ENCODE data around the gene CRIM1.

CRIM1 gene

DNA sequence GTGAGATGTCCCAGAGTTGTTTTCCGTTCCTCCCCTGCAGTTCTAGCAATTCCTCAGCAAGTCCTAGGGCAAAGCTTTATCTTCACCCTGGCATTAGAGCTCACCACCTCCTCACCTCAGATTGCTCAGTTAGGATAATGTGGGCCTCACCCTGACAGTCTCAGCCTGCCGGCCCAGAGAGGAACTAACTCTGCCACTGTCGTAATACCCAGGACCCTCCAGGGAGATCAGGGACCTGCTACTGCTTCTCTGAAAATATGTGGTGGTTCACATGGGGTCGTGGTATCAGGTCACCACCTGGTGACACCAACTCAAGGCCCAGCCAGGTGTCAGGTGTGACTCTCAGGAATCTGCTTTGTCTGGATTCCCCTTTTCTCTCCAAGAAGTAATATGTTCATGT is 121.7 kb downstream of the CRIM1 start:
- Histone ChIP-seq H3K36me3 (ENCODE audit: control insufficient read depth in 1 of 2, insufficient read depth in 2 of 2, low read length in 2 of 2) (peaks cover 26% of the 10 kb centered on the region in 2 donors), H3K4me3 (ENCODE audit: low read depth in 1 of 2, low read length in 2 of 2) (no peak overlapping the region), H3K27me3 (ENCODE audit: control insufficient read depth in 1 of 2, insufficient read depth in 2 of 2, low read length in 2 of 2) (no peaks in the 10 kb centered on the region), H3K9me3 (ENCODE audit: control insufficient read depth in 1 of 2, low read length in 2 of 2) (peaks cover 7 to 22% of the 10 kb centered on the region in 2 donors), H3K27ac (ENCODE audit: low read depth, low read length) (no peak overlapping the region), H3K4me1 (ENCODE audit: control insufficient read depth in 1 of 2, insufficient read depth in 2 of 2, low read length in 2 of 2) (peaks cover 3 to 5% of the 10 kb centered on the region in 2 donors), H3K9ac (ENCODE audit: low read depth in 1 of 2, low read length in 2 of 2) (no peak overlapping the region)

DNA sequence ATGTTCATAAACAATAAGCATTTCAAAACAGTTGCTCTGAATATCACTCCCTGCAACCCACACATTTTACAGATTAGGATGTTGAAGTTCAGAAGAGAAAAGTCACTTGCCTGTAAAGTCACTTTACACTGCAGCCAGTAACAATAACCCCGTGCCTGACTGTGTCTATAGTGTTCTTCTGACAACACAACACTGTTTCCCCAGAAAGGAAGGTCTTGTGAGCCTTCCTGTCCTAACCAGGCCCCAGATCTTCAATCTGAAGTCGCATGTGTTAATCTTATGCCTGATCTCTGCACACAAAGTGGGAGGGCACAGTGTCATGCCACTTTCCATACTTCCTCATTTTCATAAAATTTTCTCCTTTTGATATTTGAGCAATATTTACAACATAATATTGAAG is 122.2 kb downstream of the CRIM1 start:
- Histone ChIP-seq H3K27ac (ENCODE audit: low read depth, low read length) (no peak overlapping the region), H3K9me3 (ENCODE audit: control insufficient read depth in 1 of 2, low read length in 2 of 2) (peaks cover 7 to 22% of the 10 kb centered on the region in 2 donors), H3K27me3 (ENCODE audit: control insufficient read depth in 1 of 2, insufficient read depth in 2 of 2, low read length in 2 of 2) (no peaks in the 10 kb centered on the region), H3K4me3 (ENCODE audit: low read depth in 1 of 2, low read length in 2 of 2) (no peak overlapping the region), H3K9ac (ENCODE audit: low read depth in 1 of 2, low read length in 2 of 2) (no peak overlapping the region), H3K4me1 (ENCODE audit: control insufficient read depth in 1 of 2, insufficient read depth in 2 of 2, low read length in 2 of 2) (peaks cover 3 to 5% of the 10 kb centered on the region in 2 donors), H3K36me3 (ENCODE audit: control insufficient read depth in 1 of 2, insufficient read depth in 2 of 2, low read length in 2 of 2) (peaks cover 26% of the 10 kb centered on the region in 2 donors)

DNA sequence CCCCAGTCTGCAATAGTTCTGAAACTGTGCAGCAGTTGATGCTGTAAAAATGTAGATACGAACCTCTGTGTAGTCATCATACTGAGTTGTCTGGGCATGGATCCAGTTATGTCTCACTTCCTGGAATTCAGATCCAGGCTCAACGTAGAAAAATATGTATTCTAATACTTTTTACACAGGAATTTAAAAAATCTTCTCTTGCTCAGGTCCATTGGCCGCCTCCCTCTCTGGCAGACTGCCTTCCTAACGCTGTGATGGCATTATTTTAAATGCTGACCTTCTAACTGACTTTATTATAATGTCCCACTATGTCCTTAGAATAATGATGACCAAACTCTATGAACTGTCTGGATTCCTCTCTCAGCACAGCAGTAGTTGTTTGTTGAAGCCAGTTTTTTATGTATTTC is 122.8 kb downstream of the CRIM1 start:
- Histone ChIP-seq H3K4me1 (ENCODE audit: control insufficient read depth in 1 of 2, insufficient read depth in 2 of 2, low read length in 2 of 2) (peaks cover 3 to 5% of the 10 kb centered on the region in 2 donors), H3K36me3 (ENCODE audit: control insufficient read depth in 1 of 2, insufficient read depth in 2 of 2, low read length in 2 of 2) (peaks cover 26 to 29% of the 10 kb centered on the region in 2 donors), H3K27ac (ENCODE audit: low read depth, low read length) (no peak overlapping the region), H3K9me3 (ENCODE audit: control insufficient read depth in 1 of 2, low read length in 2 of 2) (peaks cover 7 to 22% of the 10 kb centered on the region in 2 donors), H3K4me3 (ENCODE audit: low read depth in 1 of 2, low read length in 2 of 2) (no peak overlapping the region), H3K27me3 (ENCODE audit: control insufficient read depth in 1 of 2, insufficient read depth in 2 of 2, low read length in 2 of 2) (no peaks in the 10 kb centered on the region), H3K9ac (ENCODE audit: low read depth in 1 of 2, low read length in 2 of 2) (no peak overlapping the region)

DNA sequence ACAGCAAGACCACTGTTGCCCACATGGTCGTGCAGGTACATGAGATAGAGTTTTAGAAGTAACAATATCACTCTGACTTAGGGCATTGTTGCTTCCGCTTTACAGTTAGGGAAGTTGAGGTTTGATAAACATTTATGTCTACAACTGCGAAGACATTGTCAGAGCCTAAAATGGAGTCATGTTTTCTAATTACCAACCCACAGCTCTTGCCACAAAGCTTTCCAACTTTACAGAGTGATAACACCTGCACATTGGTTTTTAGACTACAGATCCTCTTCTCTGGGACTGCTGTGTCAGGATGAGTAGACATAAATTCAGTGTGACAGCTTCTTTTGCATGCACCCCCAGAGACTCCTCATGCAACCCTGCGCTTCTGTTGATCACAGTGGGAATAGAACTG is 123.4 kb downstream of the CRIM1 start:
- Histone ChIP-seq H3K4me3 (ENCODE audit: low read depth in 1 of 2, low read length in 2 of 2) (no peak overlapping the region), H3K27ac (ENCODE audit: low read depth, low read length) (no peak overlapping the region), H3K27me3 (ENCODE audit: control insufficient read depth in 1 of 2, insufficient read depth in 2 of 2, low read length in 2 of 2) (no peaks in the 10 kb centered on the region), H3K36me3 (ENCODE audit: control insufficient read depth in 1 of 2, insufficient read depth in 2 of 2, low read length in 2 of 2) (peaks cover 30 to 33% of the 10 kb centered on the region in 2 donors), H3K9me3 (ENCODE audit: control insufficient read depth in 1 of 2, low read length in 2 of 2) (peaks cover 7 to 19% of the 10 kb centered on the region in 2 donors), H3K9ac (ENCODE audit: low read depth in 1 of 2, low read length in 2 of 2) (no peak overlapping the region), H3K4me1 (ENCODE audit: control insufficient read depth in 1 of 2, insufficient read depth in 2 of 2, low read length in 2 of 2) (peaks cover 3 to 5% of the 10 kb centered on the region in 2 donors)

DNA sequence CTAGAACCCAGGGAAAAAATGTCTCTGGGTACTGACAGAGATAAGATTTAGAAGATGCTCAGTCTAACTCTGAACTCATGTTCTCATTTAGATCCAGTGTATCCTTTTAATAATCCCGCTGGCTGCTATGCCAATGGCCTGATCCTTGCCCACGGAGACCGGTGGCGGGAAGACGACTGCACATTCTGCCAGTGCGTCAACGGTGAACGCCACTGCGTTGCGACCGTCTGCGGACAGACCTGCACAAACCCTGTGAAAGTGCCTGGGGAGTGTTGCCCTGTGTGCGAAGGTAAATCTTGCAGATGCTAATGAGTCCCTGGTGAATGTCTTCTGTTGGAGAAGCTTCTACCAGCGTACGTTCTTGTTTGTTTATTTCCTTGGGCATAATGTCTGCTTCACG is 123.8 kb downstream of the CRIM1 start:
- Histone ChIP-seq H3K36me3 (ENCODE audit: control insufficient read depth in 1 of 2, insufficient read depth in 2 of 2, low read length in 2 of 2) (peaks cover 30 to 33% of the 10 kb centered on the region in 2 donors), H3K4me3 (ENCODE audit: low read depth in 1 of 2, low read length in 2 of 2) (no peak overlapping the region), H3K4me1 (ENCODE audit: control insufficient read depth in 1 of 2, insufficient read depth in 2 of 2, low read length in 2 of 2) (peaks cover 3 to 5% of the 10 kb centered on the region in 2 donors), H3K27me3 (ENCODE audit: control insufficient read depth in 1 of 2, insufficient read depth in 2 of 2, low read length in 2 of 2) (no peaks in the 10 kb centered on the region), H3K27ac (ENCODE audit: low read depth, low read length) (no peak overlapping the region), H3K9me3 (ENCODE audit: control insufficient read depth in 1 of 2, low read length in 2 of 2) (peaks cover 7 to 15% of the 10 kb centered on the region in 2 donors), H3K9ac (ENCODE audit: low read depth in 1 of 2, low read length in 2 of 2) (no peak overlapping the region)

DNA sequence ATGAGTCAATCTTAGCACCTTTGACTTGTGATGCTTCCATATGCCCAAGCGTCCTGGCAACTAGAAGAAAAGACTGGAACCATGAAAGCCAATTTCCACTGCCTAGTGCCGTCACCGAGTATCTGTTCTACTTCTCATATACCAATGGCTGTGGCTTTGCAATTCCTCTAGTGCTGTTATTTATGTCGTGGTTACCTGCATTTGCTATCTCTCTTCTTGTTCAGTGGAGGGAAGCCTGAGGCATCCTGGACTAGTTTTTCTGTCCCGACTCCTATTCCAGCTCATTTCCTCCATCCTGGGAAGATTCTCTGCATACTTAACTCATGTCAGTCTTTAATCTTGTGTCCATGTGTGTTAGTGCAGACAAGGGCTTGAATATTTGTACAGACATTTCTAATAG is 124.5 kb downstream of the CRIM1 start:
- Histone ChIP-seq H3K4me1 (ENCODE audit: control insufficient read depth in 1 of 2, insufficient read depth in 2 of 2, low read length in 2 of 2) (peaks cover 3 to 5% of the 10 kb centered on the region in 2 donors), H3K4me3 (ENCODE audit: low read depth in 1 of 2, low read length in 2 of 2) (no peak overlapping the region), H3K9me3 (ENCODE audit: control insufficient read depth in 1 of 2, low read length in 2 of 2) (peaks cover 4 to 13% of the 10 kb centered on the region in 2 donors), H3K36me3 (ENCODE audit: control insufficient read depth in 1 of 2, insufficient read depth in 2 of 2, low read length in 2 of 2) (peaks cover 31 to 33% of the 10 kb centered on the region in 2 donors), H3K9ac (ENCODE audit: low read depth in 1 of 2, low read length in 2 of 2) (no peak overlapping the region), H3K27ac (ENCODE audit: low read depth, low read length) (no peak overlapping the region), H3K27me3 (ENCODE audit: control insufficient read depth in 1 of 2, insufficient read depth in 2 of 2, low read length in 2 of 2) (no peaks in the 10 kb centered on the region)

DNA sequence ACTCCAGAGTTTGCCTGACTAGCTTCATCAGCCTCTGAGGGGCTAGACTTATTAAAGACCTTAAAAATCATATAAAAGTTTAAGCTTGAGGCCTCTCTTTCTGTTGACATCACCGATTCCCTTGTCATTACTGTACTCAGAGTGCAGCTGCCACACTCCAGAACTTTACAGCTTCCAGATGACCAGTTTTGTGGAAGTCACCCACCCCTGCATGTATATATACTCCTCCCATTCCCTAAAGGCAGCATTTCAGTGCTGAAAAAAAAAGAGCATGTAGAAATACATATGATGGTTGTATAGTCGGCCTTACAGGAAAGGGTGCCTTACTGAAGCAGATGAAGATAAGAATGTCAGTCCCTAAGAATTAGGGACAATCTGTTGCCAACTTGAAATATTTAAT is 125.1 kb downstream of the CRIM1 start:
- Histone ChIP-seq H3K27me3 (ENCODE audit: control insufficient read depth in 1 of 2, insufficient read depth in 2 of 2, low read length in 2 of 2) (no peaks in the 10 kb centered on the region), H3K9ac (ENCODE audit: low read depth in 1 of 2, low read length in 2 of 2) (no peak overlapping the region), H3K9me3 (ENCODE audit: control insufficient read depth in 1 of 2, low read length in 2 of 2) (peaks cover under 1 to 9% of the 10 kb centered on the region in 2 donors), H3K4me3 (ENCODE audit: low read depth in 1 of 2, low read length in 2 of 2) (no peak overlapping the region), H3K27ac (ENCODE audit: low read depth, low read length) (no peak overlapping the region), H3K36me3 (ENCODE audit: control insufficient read depth in 1 of 2, insufficient read depth in 2 of 2, low read length in 2 of 2) (peaks cover 33 to 35% of the 10 kb centered on the region in 2 donors), H3K4me1 (ENCODE audit: control insufficient read depth in 1 of 2, insufficient read depth in 2 of 2, low read length in 2 of 2) (peaks cover 3 to 5% of the 10 kb centered on the region in 2 donors)

DNA sequence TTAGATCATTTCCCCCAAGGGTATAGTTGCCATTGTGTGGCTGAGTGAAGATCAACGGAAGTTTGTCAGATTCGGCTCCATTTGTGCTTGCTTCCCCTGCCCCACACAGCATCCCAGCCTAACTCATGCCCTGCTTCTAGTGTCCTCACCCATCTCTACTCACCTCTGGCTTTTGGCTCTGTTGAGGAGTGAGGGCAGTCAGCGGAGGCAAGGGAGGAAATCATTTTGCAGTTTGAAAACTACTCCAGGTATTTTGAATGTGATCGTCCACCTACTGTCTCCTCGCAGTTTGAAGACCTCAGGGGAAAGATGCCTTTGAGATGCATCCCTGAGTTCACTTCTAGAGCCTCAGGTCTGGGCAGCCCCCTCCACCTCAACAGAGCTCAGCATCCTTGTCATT is 126.1 kb downstream of the CRIM1 start:
- H3K27me3 ChIP-seq (ENCODE audit: control insufficient read depth in 1 of 2, insufficient read depth in 2 of 2, low read length in 2 of 2) = no peaks in the 10 kb centered on the region
- peaks cover 33 to 35% of the 10 kb centered on the region in 2 donors for H3K36me3 ChIP-seq (ENCODE audit: control insufficient read depth in 1 of 2, insufficient read depth in 2 of 2, low read length in 2 of 2)
- H3K4me1 ChIP-seq (ENCODE audit: control insufficient read depth in 1 of 2, insufficient read depth in 2 of 2, low read length in 2 of 2) = peaks cover 3 to 5% of the 10 kb centered on the region in 2 donors
- H3K9ac ChIP-seq (ENCODE audit: low read depth in 1 of 2, low read length in 2 of 2) = no peak overlapping the region
- H3K4me3 ChIP-seq (ENCODE audit: low read depth in 1 of 2, low read length in 2 of 2) = no peak overlapping the region
- no peak overlapping the region for H3K27ac ChIP-seq (ENCODE audit: low read depth, low read length)
- no peaks in the 10 kb centered on the region for H3K9me3 ChIP-seq (ENCODE audit: control insufficient read depth in 1 of 2, low read length in 2 of 2)

DNA sequence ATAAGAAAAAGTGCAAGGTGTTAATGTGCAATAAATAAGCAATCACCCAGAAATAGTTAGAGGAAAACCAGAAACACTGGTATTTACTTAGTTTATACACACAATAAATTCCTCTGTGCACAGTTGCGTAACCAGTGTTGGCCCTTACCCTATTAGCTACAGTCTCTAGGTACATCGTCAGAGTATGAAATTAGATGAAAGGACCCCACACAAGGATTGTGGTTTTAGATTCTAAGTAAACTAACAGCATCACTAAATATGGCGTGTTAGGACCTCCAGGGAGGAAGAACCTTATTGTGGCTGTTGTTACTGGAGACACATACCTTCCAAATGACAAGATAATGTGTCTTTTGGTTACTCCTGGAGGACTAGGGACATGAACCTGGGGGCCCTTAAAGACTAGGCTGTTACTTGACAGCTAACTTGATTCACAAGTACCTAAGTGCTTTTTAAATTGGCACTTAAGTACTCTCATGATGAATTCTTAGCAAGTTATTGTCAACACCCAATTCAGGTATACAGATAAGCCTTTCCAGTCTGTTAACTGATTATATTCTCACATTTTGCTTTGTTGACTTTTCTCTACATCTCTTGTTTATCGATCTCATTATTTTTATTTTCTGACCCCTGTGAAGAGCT is 127.1 kb downstream of the CRIM1 start:
- no peak overlapping the region for H3K4me3 ChIP-seq (ENCODE audit: low read depth in 1 of 2, low read length in 2 of 2)
- peaks cover 24 to 27% of the 10 kb centered on the region in 2 donors for H3K36me3 ChIP-seq (ENCODE audit: control insufficient read depth in 1 of 2, insufficient read depth in 2 of 2, low read length in 2 of 2)
- no peak overlapping the region for H3K9ac ChIP-seq (ENCODE audit: low read depth in 1 of 2, low read length in 2 of 2)
- no peaks in the 10 kb centered on the region for H3K27me3 ChIP-seq (ENCODE audit: control insufficient read depth in 1 of 2, insufficient read depth in 2 of 2, low read length in 2 of 2)
- H3K27ac ChIP-seq (ENCODE audit: low read depth, low read length) = no peak overlapping the region
- H3K4me1 ChIP-seq (ENCODE audit: control insufficient read depth in 1 of 2, insufficient read depth in 2 of 2, low read length in 2 of 2) = peaks cover 0 to 3% of the 10 kb centered on the region in 2 donors
- no peaks in the 10 kb centered on the region for H3K9me3 ChIP-seq (ENCODE audit: control insufficient read depth in 1 of 2, low read length in 2 of 2)

DNA sequence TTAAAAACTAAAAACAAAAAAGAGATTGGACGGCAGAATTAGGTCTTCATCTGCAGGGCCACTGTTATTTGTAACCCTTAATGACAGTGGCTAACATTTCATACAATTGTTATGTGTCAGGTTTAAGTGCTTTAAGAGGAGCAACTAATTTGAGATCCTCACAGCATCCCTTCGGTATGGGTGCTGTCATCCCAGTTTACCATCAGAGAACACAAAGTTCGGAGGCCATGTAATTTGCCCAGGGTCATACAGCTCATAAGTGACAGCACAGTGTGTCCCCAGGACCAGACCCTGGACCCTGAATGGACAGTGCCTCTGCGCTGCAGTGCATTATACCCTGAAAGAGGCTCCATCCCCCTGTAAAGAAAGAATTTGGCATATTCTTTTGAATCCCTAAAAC is 127.7 kb downstream of the CRIM1 start:
- Histone ChIP-seq H3K27ac (ENCODE audit: low read depth, low read length) (no peak overlapping the region), H3K36me3 (ENCODE audit: control insufficient read depth in 1 of 2, insufficient read depth in 2 of 2, low read length in 2 of 2) (peaks cover 22 to 25% of the 10 kb centered on the region in 2 donors), H3K9ac (ENCODE audit: low read depth in 1 of 2, low read length in 2 of 2) (no peak overlapping the region), H3K27me3 (ENCODE audit: control insufficient read depth in 1 of 2, insufficient read depth in 2 of 2, low read length in 2 of 2) (no peaks in the 10 kb centered on the region), H3K4me1 (ENCODE audit: control insufficient read depth in 1 of 2, insufficient read depth in 2 of 2, low read length in 2 of 2) (no peaks in the 10 kb centered on the region), H3K9me3 (ENCODE audit: control insufficient read depth in 1 of 2, low read length in 2 of 2) (no peaks in the 10 kb centered on the region), H3K4me3 (ENCODE audit: low read depth in 1 of 2, low read length in 2 of 2) (no peak overlapping the region)

All from duodenal mucosa (tissue), 2 donors.